SK-N-MC (cell line): ENCODE results near the gene CHRFAM7A.
"Not testable (repeated sequence)": the region's sequence is repeated elsewhere in the genome, so short reads cannot be mapped to it uniquely, and the experiment has no call there.

Experiments used
- DNase-seq: peaks from one replicate; pipeline ENCODE4 v3.0.0-alpha.2; 2011; ENCODE audit warnings: low read depth, low spot score
- H3K27ac ChIP-seq: fragments of 200-600 bp; sonication (generic); 2 replicates; pipeline ENCODE4 v1.5.1; 2016; ENCODE audit warnings: mixed run types
- H3K36me3 ChIP-seq: fragments of 200-600 bp; sonication (generic); 2 replicates; pipeline ENCODE4 v1.6.1; 2017; ENCODE audit warnings: antibody characterized with exemption, low read length, mixed read lengths; ENCODE audit not compliant: insufficient read depth
- H3K4me3 ChIP-seq: fragments of 200-600 bp; sonication (generic); 2 replicates; pipeline ENCODE4 v1.5.1; 2016
- H3K9ac ChIP-seq: fragments of 200-600 bp; sonication (generic); 2 replicates; pipeline ENCODE4 v1.8.0; 2017; ENCODE audit warnings: mixed run types, mixed read lengths; ENCODE audit not compliant: insufficient read length
- H3K9me3 ChIP-seq: fragments of 200-600 bp; sonication (generic); 2 replicates; pipeline ENCODE4 v1.6.1; 2017; ENCODE audit warnings: low read depth, mild to moderate bottlenecking, antibody characterized with exemption, low read length, moderate library complexity, mixed read lengths

Gene CHRFAM7A

GRCh38 chr15:30392766-30393663, at the start of gene CHRFAM7A:
TSS of gene CHRFAM7A (minus strand) at chr15:30393540. CDS start at chr15:30383351, 10,189 bp downstream.
- DNase-seq, H3K36me3 ChIP-seq, H3K9ac ChIP-seq, H3K4me3 ChIP-seq, H3K27ac ChIP-seq, H3K9me3 ChIP-seq: not testable (repeated sequence)

DNA sequence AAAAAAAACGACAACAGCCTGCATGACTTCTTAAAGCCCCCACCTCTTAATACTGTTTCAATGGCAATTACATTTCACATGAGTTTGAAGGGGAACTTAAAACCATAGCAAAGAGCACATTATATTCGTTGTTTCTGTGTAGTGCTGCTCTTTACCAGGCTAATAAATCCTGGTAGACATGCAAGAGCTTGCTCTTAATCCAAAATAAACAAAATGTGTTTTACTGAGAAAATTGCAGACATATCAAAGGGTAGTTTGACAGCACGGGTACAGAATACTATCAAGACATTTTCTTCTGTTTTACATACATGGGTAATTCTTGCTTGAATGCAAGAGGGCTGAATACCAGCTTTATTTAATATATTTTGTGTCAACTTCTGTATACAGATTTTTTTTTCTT, 45.0 kb upstream of the CHRFAM7A start:
- DNase-seq, H3K36me3 ChIP-seq, H3K4me3 ChIP-seq: not testable (repeated sequence)

GRCh38 chr15:30435878-30436277, 42.5 kb upstream of the CHRFAM7A start:
- not testable (repeated sequence) for H3K4me3 ChIP-seq, DNase-seq, H3K36me3 ChIP-seq, H3K9me3 ChIP-seq, H3K27ac ChIP-seq, H3K9ac ChIP-seq

More for the DNA sequence above, 45.0 kb upstream of the CHRFAM7A start:
- not testable (repeated sequence) for H3K9me3 ChIP-seq, H3K9ac ChIP-seq, H3K27ac ChIP-seq

GRCh38 chr15:30420723-30421122, 27.4 kb upstream of the CHRFAM7A start:
- not testable (repeated sequence) for DNase-seq, H3K9me3 ChIP-seq, H3K36me3 ChIP-seq, H3K4me3 ChIP-seq, H3K9ac ChIP-seq, H3K27ac ChIP-seq

DNA sequence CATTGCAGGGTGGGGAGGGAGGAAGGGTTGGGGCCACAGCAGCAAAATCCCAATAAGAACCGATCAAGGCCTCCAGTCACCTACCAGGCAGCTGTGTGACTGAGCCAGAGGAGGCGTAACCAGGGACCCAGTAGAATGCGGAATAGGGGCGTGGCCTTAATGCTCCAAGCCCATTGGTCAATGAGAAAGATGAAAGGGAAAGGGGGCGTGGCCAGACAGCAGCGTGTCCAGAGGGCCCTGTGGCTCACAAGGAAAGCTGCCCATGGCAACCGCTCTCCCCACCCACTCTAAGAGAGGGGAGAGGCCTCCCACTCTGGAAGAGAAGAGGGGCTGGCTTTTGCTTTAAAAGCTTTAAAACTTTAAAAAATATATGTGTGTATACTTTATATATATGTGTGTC, 20.8 kb upstream of the CHRFAM7A start, which contains the start of gene GOLGA8R:
GOLGA8R (minus strand) TSS at position 101 of the 400 bp plus-strand sequence; CDS start at position 3, 98 bp downstream.
- not testable (repeated sequence) for H3K9me3 ChIP-seq, H3K27ac ChIP-seq, H3K36me3 ChIP-seq, DNase-seq, H3K4me3 ChIP-seq, H3K9ac ChIP-seq

GRCh38 chr15:30407636-30408035, 14.3 kb upstream of the CHRFAM7A start:
- H3K27ac ChIP-seq, H3K4me3 ChIP-seq, H3K9me3 ChIP-seq, DNase-seq, H3K36me3 ChIP-seq, H3K9ac ChIP-seq: not testable (repeated sequence)

GRCh38 chr15:30398988-30399387, 5.6 kb upstream of the CHRFAM7A start:
- H3K36me3 ChIP-seq, H3K9ac ChIP-seq, H3K27ac ChIP-seq, DNase-seq, H3K4me3 ChIP-seq, H3K9me3 ChIP-seq: not testable (repeated sequence)

DNA sequence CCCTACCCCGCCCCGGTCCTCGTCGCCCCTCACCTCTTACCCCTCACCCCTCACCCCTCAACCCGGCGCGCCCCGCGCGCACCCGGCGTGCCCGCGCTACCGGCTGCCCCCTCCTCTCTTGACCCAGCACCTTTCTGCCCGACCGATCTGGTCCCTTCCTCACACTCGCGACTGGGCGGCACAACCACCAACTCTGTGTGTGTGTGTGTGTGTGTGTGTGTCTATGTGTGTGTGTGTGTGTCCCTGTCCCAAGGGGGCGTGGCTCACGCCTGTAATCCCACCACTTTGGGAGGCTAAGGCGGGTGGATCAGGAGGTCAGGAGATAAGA, 288 bp upstream of the CHRFAM7A start:
- not testable (repeated sequence) for DNase-seq, H3K27ac ChIP-seq, H3K4me3 ChIP-seq, H3K9ac ChIP-seq, H3K9me3 ChIP-seq, H3K36me3 ChIP-seq

GRCh38 chr15:30386318-30386887, 6.9 kb downstream of the CHRFAM7A start:
- H3K4me3 ChIP-seq, H3K9ac ChIP-seq, H3K27ac ChIP-seq, DNase-seq, H3K9me3 ChIP-seq, H3K36me3 ChIP-seq: not testable (repeated sequence)

GRCh38 chr15:30377082-30377413, 16.3 kb downstream of the CHRFAM7A start:
- not testable (repeated sequence) for H3K36me3 ChIP-seq, H3K9me3 ChIP-seq, H3K4me3 ChIP-seq, DNase-seq, H3K27ac ChIP-seq, H3K9ac ChIP-seq

DNA sequence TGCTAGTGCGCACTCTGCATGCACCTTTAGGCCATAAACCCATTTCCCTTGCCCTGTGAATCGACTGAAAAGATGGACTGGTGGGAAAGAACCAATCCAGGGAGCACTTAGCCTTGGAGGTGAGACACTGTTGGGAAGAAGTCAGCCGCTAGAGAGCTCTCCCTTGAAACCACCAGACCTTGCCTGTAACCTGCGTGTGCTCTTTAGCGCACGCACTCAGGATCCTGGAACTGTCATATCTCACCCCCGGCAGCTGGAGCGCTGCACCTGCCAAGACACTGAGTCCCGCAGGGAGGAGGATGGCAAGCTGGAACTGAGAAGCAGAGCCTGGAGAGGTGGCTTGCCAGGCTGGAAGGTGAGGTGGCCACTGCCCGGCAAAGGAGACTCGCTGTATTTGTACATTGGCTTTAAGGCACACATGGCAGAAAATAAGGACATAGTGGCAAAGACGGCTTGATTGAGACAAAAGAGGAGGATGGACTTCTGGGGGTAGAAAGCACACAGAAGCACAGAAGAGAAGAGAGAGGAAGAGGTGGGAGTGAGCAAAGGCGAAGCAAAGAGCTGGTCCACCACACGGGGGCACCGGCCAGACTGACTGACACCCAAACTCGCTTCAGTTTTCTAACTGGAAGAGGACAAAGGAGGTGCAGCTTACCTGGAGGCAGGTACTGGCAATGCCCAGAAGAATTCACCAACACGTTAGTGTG, 16.8 kb downstream of the CHRFAM7A start:
- not testable (repeated sequence) for H3K9me3 ChIP-seq, H3K4me3 ChIP-seq, DNase-seq, H3K36me3 ChIP-seq, H3K27ac ChIP-seq, H3K9ac ChIP-seq

- not testable (repeated sequence) for H3K9me3 ChIP-seq, H3K27ac ChIP-seq, H3K9ac ChIP-seq, H3K4me3 ChIP-seq, DNase-seq, H3K36me3 ChIP-seq
These were observed 17.5 kb downstream of the CHRFAM7A start for GRCh38 chr15:30375872-30376271.

- not testable (repeated sequence) for H3K27ac ChIP-seq, H3K4me3 ChIP-seq, H3K9me3 ChIP-seq, H3K36me3 ChIP-seq, DNase-seq, H3K9ac ChIP-seq
These were observed 18.5 kb downstream of the CHRFAM7A start for GRCh38 chr15:30374862-30375261.

GRCh38 chr15:30368271-30368670, 25.1 kb downstream of the CHRFAM7A start:
- H3K4me3 ChIP-seq, DNase-seq, H3K27ac ChIP-seq: not testable (repeated sequence)

More at GRCh38 chr15:30368271-30368670, 25.1 kb downstream of the CHRFAM7A start:
- not testable (repeated sequence) for H3K9me3 ChIP-seq, H3K36me3 ChIP-seq, H3K9ac ChIP-seq
